Loucy (cell line): ENCODE results near the gene SPRED2.

ENCODE experiments used
- H2AFZ ChIP-seq: fragments of 200-600 bp; sonication (generic); 2 replicates; pipeline ENCODE4 v1.6.0; 2016; ENCODE audit warnings: antibody characterized with exemption, mild to moderate bottlenecking, low read length, moderate library complexity
- H3F3A ChIP-seq: fragments of 200-600 bp; 2 replicates; pipeline ENCODE4 v1.6.0; 2016; ENCODE audit warnings: antibody characterized with exemption, low read depth, mild to moderate bottlenecking
- H3K27me3 ChIP-seq: fragments of 200-600 bp; sonication (generic); 2 replicates; pipeline ENCODE4 v1.6.1; 2014; ENCODE audit warnings: low read length, mild to moderate bottlenecking; ENCODE audit not compliant: insufficient read depth, poor library complexity, severe bottlenecking
- H3K36me3 ChIP-seq: fragments of 200-600 bp; sonication (generic); 2 replicates; pipeline ENCODE4 v1.6.1; 2016; ENCODE audit warnings: low read length; ENCODE audit not compliant: insufficient read depth
- H3K4me1 ChIP-seq: fragments of 200-600 bp; sonication (generic); 2 replicates; pipeline ENCODE4 v1.5.1; 2014; ENCODE audit warnings: low read length, mild to moderate bottlenecking; ENCODE audit not compliant: insufficient read depth, poor library complexity, severe bottlenecking
- H3K4me2 ChIP-seq: fragments of 200-600 bp; sonication (generic); 2 replicates; pipeline ENCODE4 v1.6.0; 2014; ENCODE audit warnings: antibody characterized with exemption, low read length, low read depth, mild to moderate bottlenecking; ENCODE audit not compliant: poor library complexity, severe bottlenecking
- H3K4me3 ChIP-seq: fragments of 200-600 bp; sonication (generic); 2 replicates; pipeline ENCODE4 v1.5.1; 2014; ENCODE audit warnings: low read length, mild to moderate bottlenecking, mixed read lengths; ENCODE audit not compliant: poor library complexity, severe bottlenecking
- H3K79me2 ChIP-seq: fragments of 200-600 bp; sonication (generic); 2 replicates; pipeline ENCODE4 v1.6.1; 2014; ENCODE audit warnings: low read length; ENCODE audit not compliant: insufficient read depth
- H3K9ac ChIP-seq: fragments of 200-600 bp; sonication (generic); 2 replicates; pipeline ENCODE4 v1.6.0; 2014; ENCODE audit warnings: mild to moderate bottlenecking, low read depth, low read length, moderate library complexity; ENCODE audit not compliant: poor library complexity, severe bottlenecking
- H3K9me2 ChIP-seq: fragments of 200-600 bp; sonication (generic); replicated peaks from 2 replicates; pipeline ENCODE4 v1.6.1; 2016; ENCODE audit warnings: low read depth, low read length, mixed read lengths
- H3K9me3 ChIP-seq: fragments of 200-600 bp; sonication (generic); 2 replicates; pipeline ENCODE4 v1.6.1; 2014; ENCODE audit warnings: mild to moderate bottlenecking, antibody characterized with exemption, low read length, low read depth; ENCODE audit not compliant: insufficient read depth
- H4K20me1 ChIP-seq: fragments of 200-600 bp; sonication (generic); 2 replicates; pipeline ENCODE4 v1.6.0; 2014; ENCODE audit warnings: antibody characterized with exemption, low read length, mild to moderate bottlenecking; ENCODE audit not compliant: insufficient read depth, poor library complexity, severe bottlenecking
- CTCF ChIP-seq: fragments of 200-600 bp; sonication (generic); conservative IDR thresholded peaks from 2 replicates; pipeline ENCODE4 v1.5.1; 2014; ENCODE audit warnings: mild to moderate bottlenecking, antibody characterized with exemption, low read length
- EZH2phosphoT487 ChIP-seq: fragments of 200-600 bp; IDR thresholded peaks from 2 replicates; pipeline ENCODE4 v1.6.1; 2018; ENCODE audit warnings: antibody characterized with exemption, mild to moderate bottlenecking, moderate library complexity, borderline replicate concordance

Gene SPRED2

GRCh38 chr2:65450810-65451209 is 18.4 kb upstream of the SPRED2 start:
- Histone ChIP-seq H3K4me2 (no peak overlapping the region), H3K9me2 (no peaks in the 10 kb centered on the region), H3K4me1 (no peaks in the 10 kb centered on the region), H3K79me2 (no peaks in the 10 kb centered on the region), H3K9ac (no peak overlapping the region), H3F3A (no peaks in the 10 kb centered on the region), H3K27me3 (peaks cover 9% of the 10 kb centered on the region), H3K9me3 (no peaks in the 10 kb centered on the region), H3K36me3 (no peaks in the 10 kb centered on the region), H3K4me3 (no peak overlapping the region), H2AFZ (no peak overlapping the region), H4K20me1 (no peaks in the 10 kb centered on the region)
- no peak for TF ChIP-seq EZH2phosphoT487
- TF ChIP-seq CTCF: no peak

- Histone ChIP-seq H4K20me1 (no peaks in the 10 kb centered on the region), H3K79me2 (no peaks in the 10 kb centered on the region), H3K4me1 (no peaks in the 10 kb centered on the region), H3K27me3 (peaks cover 9% of the 10 kb centered on the region), H3K9me3 (no peaks in the 10 kb centered on the region), H3K9me2 (no peaks in the 10 kb centered on the region), H3K4me2 (no peak overlapping the region), H3K4me3 (no peak overlapping the region), H3K9ac (no peak overlapping the region), H3F3A (no peaks in the 10 kb centered on the region), H3K36me3 (no peaks in the 10 kb centered on the region), H2AFZ (no peak overlapping the region)
- no peak for TF ChIP-seq EZH2phosphoT487
- no peak for TF ChIP-seq CTCF
These were observed 18.0 kb upstream of the SPRED2 start for GRCh38 chr2:65450393-65450792.

- no peak overlapping the region for H3K9ac ChIP-seq
- no peaks in the 10 kb centered on the region for H3K9me3 ChIP-seq
- H3F3A ChIP-seq: no peaks in the 10 kb centered on the region
- TF ChIP-seq CTCF (no peak), EZH2phosphoT487 (no peak)
- H3K79me2 ChIP-seq: no peaks in the 10 kb centered on the region
- no peak overlapping the region for H3K4me3 ChIP-seq
- H4K20me1 ChIP-seq: no peaks in the 10 kb centered on the region
- no peaks in the 10 kb centered on the region for H3K27me3 ChIP-seq
- no peak overlapping the region for H3K4me2 ChIP-seq
- no peak overlapping the region for H2AFZ ChIP-seq
- H3K36me3 ChIP-seq: no peaks in the 10 kb centered on the region
- no peaks in the 10 kb centered on the region for H3K4me1 ChIP-seq
- H3K9me2 ChIP-seq: no peaks in the 10 kb centered on the region
These were observed 11.2 kb upstream of the SPRED2 start for GRCh38 chr2:65443509-65444186.
